ENCODE data around the gene KLHL4. TPM values are rescaled to one million over a fixed set of nuclear protein-coding genes. Genes with fewer than 3 reads are reported as not detected.

Gene KLHL4
- total RNA-seq, 1 donor from 2014 or later: 16.4 TPM

DNA sequence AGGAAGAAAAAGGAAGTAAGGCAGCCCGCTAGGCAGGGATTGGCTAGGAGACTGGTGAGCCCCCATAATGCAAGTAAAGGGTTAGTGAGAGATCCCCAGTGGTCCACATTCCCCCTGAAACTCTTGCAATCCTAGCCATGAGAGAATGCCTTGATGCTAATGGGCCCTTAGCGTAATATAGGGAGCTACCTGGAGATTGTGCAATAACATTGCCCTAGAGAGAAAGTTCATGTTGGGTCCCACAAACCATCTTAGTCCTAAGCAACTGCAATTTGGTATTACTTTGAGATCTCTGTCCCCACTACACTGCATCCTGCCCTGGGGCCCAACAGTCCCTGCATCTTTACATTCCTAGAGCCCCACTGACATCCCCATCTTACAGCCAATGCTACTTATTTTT, 188.5 kb downstream of the KLHL4 start:
- Histone ChIP-seq H3K36me3 (ENCODE audit: insufficient read depth, low read length) (no peaks in the 10 kb centered on the region), H2AFZ (ENCODE audit: low read depth, low read length) (no peak overlapping the region), H3K27ac (ENCODE audit: low read depth, low read length) (no peak overlapping the region), H3K9me3 (ENCODE audit: insufficient read depth, low read depth, low read length) (no peaks in the 10 kb centered on the region), H3K4me3 (ENCODE audit: insufficient read depth, low read depth, low read length) (no peak overlapping the region), H3K79me2 (ENCODE audit: insufficient read depth, low read length) (no peaks in the 10 kb centered on the region), H3K4me2 (ENCODE audit: low read length) (no peak overlapping the region), H3K9ac (ENCODE audit: low read length) (no peak overlapping the region), H4K20me1 (ENCODE audit: insufficient read depth, low read length) (no peaks in the 10 kb centered on the region), H3K27me3 (ENCODE audit: insufficient read depth, low read length) (no peaks in the 10 kb centered on the region), H3K4me1 (ENCODE audit: insufficient read depth, low read length) (no peaks in the 10 kb centered on the region)
- H3K27me3 Mint-ChIP-seq (ENCODE audit: low read depth, unreplicated experiment): no peaks in the 10 kb centered on the region
- no peak for DNase-seq (ENCODE audit: low read depth)
- no peak for TF ChIP-seq CTCF (IDR thresholded peaks at IDR 0.05; ENCODE audit: insufficient read depth, low read depth, low read length)
- no peak for TF ChIP-seq EZH2 (IDR thresholded peaks at IDR 0.05; ENCODE audit: insufficient read depth, low read length)
- no peak for FAIRE-seq
- no peaks in the 10 kb centered on the region for H3K4me1 Mint-ChIP-seq (ENCODE audit: low read depth, unreplicated experiment)
- peaks cover 4% of the 10 kb centered on the region for H3K9me3 Mint-ChIP-seq (ENCODE audit: unreplicated experiment)
- no peak overlapping the region for H3K27ac Mint-ChIP-seq (ENCODE audit: unreplicated experiment)
- no peaks in the 10 kb centered on the region for H3K36me3 Mint-ChIP-seq (ENCODE audit: low read depth, unreplicated experiment)
- no peak overlapping the region for H3K4me3 Mint-ChIP-seq (ENCODE audit: unreplicated experiment)

DNA sequence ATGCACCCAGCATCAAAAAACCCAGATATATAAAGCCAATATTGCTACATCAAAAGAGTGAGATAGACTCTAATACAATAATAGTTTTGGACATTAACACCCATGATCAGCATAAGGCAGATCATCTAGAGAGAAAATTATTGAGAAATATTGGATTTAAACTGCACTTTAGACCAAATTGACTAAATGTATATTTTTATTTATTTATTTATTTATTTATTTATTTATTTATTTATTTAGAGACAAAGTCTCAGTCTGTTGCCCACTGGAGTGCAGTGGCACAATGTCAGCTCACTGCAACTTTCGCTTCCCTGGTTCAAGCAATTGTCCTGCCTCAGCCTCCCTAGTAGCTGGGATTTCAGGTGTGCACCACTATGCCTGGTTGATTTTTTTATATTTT, 193.0 kb downstream of the KLHL4 start:
- Histone ChIP-seq H3K27me3 (ENCODE audit: insufficient read depth, low read length) (no peaks in the 10 kb centered on the region), H3K9me3 (ENCODE audit: insufficient read depth, low read depth, low read length) (no peaks in the 10 kb centered on the region), H3K27ac (ENCODE audit: low read depth, low read length) (no peak overlapping the region), H3K36me3 (ENCODE audit: insufficient read depth, low read length) (no peaks in the 10 kb centered on the region), H3K9ac (ENCODE audit: low read length) (no peak overlapping the region), H3K4me1 (ENCODE audit: insufficient read depth, low read length) (no peaks in the 10 kb centered on the region), H3K4me3 (ENCODE audit: insufficient read depth, low read depth, low read length) (no peak overlapping the region), H3K79me2 (ENCODE audit: insufficient read depth, low read length) (no peaks in the 10 kb centered on the region), H2AFZ (ENCODE audit: low read depth, low read length) (no peak overlapping the region), H4K20me1 (ENCODE audit: insufficient read depth, low read length) (no peaks in the 10 kb centered on the region), H3K4me2 (ENCODE audit: low read length) (no peak overlapping the region)
- H3K27ac Mint-ChIP-seq (ENCODE audit: unreplicated experiment): no peak overlapping the region
- H3K9me3 Mint-ChIP-seq (ENCODE audit: unreplicated experiment): peaks cover 4% of the 10 kb centered on the region
- TF ChIP-seq EZH2 (IDR thresholded peaks at IDR 0.05; ENCODE audit: insufficient read depth, low read length) (no peak), CTCF (IDR thresholded peaks at IDR 0.05; ENCODE audit: insufficient read depth, low read depth, low read length) (no peak)
- FAIRE-seq (no peak), DNase-seq (ENCODE audit: low read depth) (no peak)
- H3K36me3 Mint-ChIP-seq (ENCODE audit: low read depth, unreplicated experiment): no peaks in the 10 kb centered on the region
- no peaks in the 10 kb centered on the region for H3K4me1 Mint-ChIP-seq (ENCODE audit: low read depth, unreplicated experiment)
- no peaks in the 10 kb centered on the region for H3K27me3 Mint-ChIP-seq (ENCODE audit: low read depth, unreplicated experiment)
- no peak overlapping the region for H3K4me3 Mint-ChIP-seq (ENCODE audit: unreplicated experiment)

Data from astrocyte (in vitro differentiated cells and primary cell).